Measurements from ENCODE around the gene JDP2. TPM values are rescaled to one million over a fixed set of nuclear protein-coding genes. Genes with fewer than 3 reads are reported as not detected.

The JDP2 gene
- total RNA-seq, 1 donor from 2014 or later, result 13.1 TPM

DNA sequence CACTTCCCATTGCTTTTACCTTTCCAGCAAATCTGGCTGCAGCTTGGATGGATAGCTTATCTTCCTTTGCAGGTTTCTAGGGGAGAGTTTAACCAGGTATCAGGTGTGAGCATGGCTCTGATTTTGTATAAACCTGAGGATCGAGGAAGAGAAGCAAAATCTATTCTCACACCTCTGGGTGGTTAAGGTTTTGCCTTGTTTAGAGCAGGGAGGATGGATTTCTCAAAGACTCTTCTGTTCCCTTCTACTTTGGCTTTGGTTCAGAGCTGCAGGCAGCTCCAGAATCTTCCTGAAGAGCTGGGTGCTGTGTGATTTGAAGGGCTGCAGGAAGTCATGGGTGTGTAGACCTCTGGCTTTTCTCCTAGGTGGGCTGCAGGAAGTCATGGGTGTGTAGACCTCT, 1.7 kb downstream of the JDP2 start:
- no peak for DNase-seq (ENCODE audit: low spot score, unreplicated experiment)
- Mint-ChIP-seq H3K4me1 (ENCODE audit: low read depth) (peaks cover 7% of the 10 kb centered on the region), H3K36me3 (ENCODE audit: insufficient read depth) (peaks cover 5% of the 10 kb centered on the region), H3K27me3 (peaks cover 36% of the 10 kb centered on the region), H3K4me3 (ENCODE audit: low read depth) (peak overlapping the region; percentile 79), H3K27ac (no peak overlapping the region), H3K9me3 (ENCODE audit: low read depth) (no peaks in the 10 kb centered on the region)
- no peak for TF ChIP-seq CTCF (IDR thresholded peaks at IDR 0.05; ENCODE audit: unreplicated experiment)

GRCh38 chr14:75430116-75430515, 2.3 kb downstream of the JDP2 start:
- Mint-ChIP-seq H3K27me3 (peaks cover 36% of the 10 kb centered on the region), H3K4me3 (ENCODE audit: low read depth) (peak overlapping the region; percentile 79), H3K27ac (no peak overlapping the region), H3K4me1 (ENCODE audit: low read depth) (peaks cover 7% of the 10 kb centered on the region), H3K36me3 (ENCODE audit: insufficient read depth) (peaks cover 5% of the 10 kb centered on the region), H3K9me3 (ENCODE audit: low read depth) (no peaks in the 10 kb centered on the region)
- no peak for TF ChIP-seq CTCF (IDR thresholded peaks at IDR 0.05; ENCODE audit: unreplicated experiment)
- DNase-seq (ENCODE audit: low spot score, unreplicated experiment), result no peak

- Mint-ChIP-seq H3K27ac (no peak overlapping the region), H3K4me1 (ENCODE audit: low read depth) (peaks cover 7% of the 10 kb centered on the region), H3K9me3 (ENCODE audit: low read depth) (no peaks in the 10 kb centered on the region), H3K4me3 (ENCODE audit: low read depth) (no peak overlapping the region), H3K27me3 (peaks cover 34% of the 10 kb centered on the region), H3K36me3 (ENCODE audit: insufficient read depth) (peaks cover 5% of the 10 kb centered on the region)
- TF ChIP-seq CTCF (IDR thresholded peaks at IDR 0.05; ENCODE audit: unreplicated experiment), result no peak
- no peak for DNase-seq (ENCODE audit: low spot score, unreplicated experiment)
Observed at GRCh38 chr14:75430526-75430925, 2.7 kb downstream of the JDP2 start.

DNA sequence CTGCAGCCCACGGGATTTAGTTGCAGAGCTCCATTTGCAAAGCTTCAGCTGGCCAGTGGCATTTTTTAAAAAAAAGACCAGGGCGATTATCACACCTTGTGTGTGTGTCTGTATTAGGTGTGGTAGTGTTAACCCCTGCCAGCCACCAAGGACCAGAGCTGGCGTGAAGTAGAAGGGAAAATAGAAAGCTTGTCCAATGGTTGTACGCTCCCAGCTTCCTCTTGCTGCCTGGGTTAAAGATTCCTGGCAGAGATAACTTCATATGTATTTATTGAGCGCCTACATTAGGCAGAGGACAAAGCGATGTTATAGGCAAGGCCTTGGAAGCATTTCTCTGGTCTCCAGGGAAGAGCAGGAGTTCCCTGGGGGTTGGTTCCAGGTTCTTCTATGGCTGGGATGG, 3.2 kb downstream of the JDP2 start:
- DNase-seq (ENCODE audit: low spot score, unreplicated experiment), result no peak
- Mint-ChIP-seq H3K4me1 (ENCODE audit: low read depth) (peaks cover 7% of the 10 kb centered on the region), H3K4me3 (ENCODE audit: low read depth) (no peak overlapping the region), H3K9me3 (ENCODE audit: low read depth) (no peaks in the 10 kb centered on the region), H3K36me3 (ENCODE audit: insufficient read depth) (peaks cover 5% of the 10 kb centered on the region), H3K27ac (no peak overlapping the region), H3K27me3 (peaks cover 30% of the 10 kb centered on the region)
- TF ChIP-seq CTCF (IDR thresholded peaks at IDR 0.05; ENCODE audit: unreplicated experiment), result no peak

- Mint-ChIP-seq H3K27ac (no peak overlapping the region), H3K27me3 (peaks cover 21% of the 10 kb centered on the region), H3K4me3 (ENCODE audit: low read depth) (no peak overlapping the region), H3K36me3 (ENCODE audit: insufficient read depth) (peaks cover 5% of the 10 kb centered on the region), H3K9me3 (ENCODE audit: low read depth) (no peaks in the 10 kb centered on the region), H3K4me1 (ENCODE audit: low read depth) (peaks cover 6% of the 10 kb centered on the region)
- TF ChIP-seq CTCF (IDR thresholded peaks at IDR 0.05; ENCODE audit: unreplicated experiment), result no peak
- DNase-seq (ENCODE audit: low spot score, unreplicated experiment), result no peak
Observed at GRCh38 chr14:75431827-75432226, 4.0 kb downstream of the JDP2 start.

Measured in progenitor cell of endocrine pancreas (in vitro differentiated cells).